CMK (cell line): ENCODE data around the gene ANKS1A.
"Not testable (repeated sequence)": the region's sequence is repeated elsewhere in the genome, so short reads cannot be mapped to it uniquely, and the experiment has no call there.

Experiments used
- DNase-seq: peaks from one replicate; pipeline ENCODE4 v3.0.0-alpha.2; 2010; ENCODE audit warnings: low read depth

The ANKS1A gene

GRCh38 chr6:34888874-34889555 is at the start of gene ANKS1A:
Gene ANKS1A, plus strand, starts transcription at chr6:34889255. Its CDS starts 148 bp downstream, at chr6:34889403.
- DNase-seq, result peak; percentile 58

GRCh38 chr6:34839666-34840352 is 49.2 kb upstream of the ANKS1A start:
- no peak for DNase-seq

- not testable (repeated sequence) for DNase-seq
These were observed 40.0 kb upstream of the ANKS1A start for GRCh38 chr6:34849066-34849465.

GRCh38 chr6:34851361-34851760 is 37.7 kb upstream of the ANKS1A start:
- no peak for DNase-seq

GRCh38 chr6:34852406-34853085 is 36.5 kb upstream of the ANKS1A start:
- DNase-seq, result no peak

GRCh38 chr6:34855463-34855862 is 33.6 kb upstream of the ANKS1A start:
- DNase-seq, result no peak

- DNase-seq, result no peak
These were observed 30.4 kb upstream of the ANKS1A start for GRCh38 chr6:34858681-34859080.

GRCh38 chr6:34859951-34860350 is 29.1 kb upstream of the ANKS1A start:
- DNase-seq, result no peak

GRCh38 chr6:34860776-34861175 is 28.3 kb upstream of the ANKS1A start:
- no peak for DNase-seq

- no peak for DNase-seq
These were observed 25.0 kb upstream of the ANKS1A start for GRCh38 chr6:34864007-34864406.

- peak; percentile 85 for DNase-seq
These were observed 23.9 kb upstream of the ANKS1A start for GRCh38 chr6:34865107-34865506.

GRCh38 chr6:34866509-34866908 is 22.5 kb upstream of the ANKS1A start:
- DNase-seq, result no peak

GRCh38 chr6:34867484-34867883 is 21.6 kb upstream of the ANKS1A start:
- DNase-seq, result no peak

GRCh38 chr6:34871853-34872252 is 17.2 kb upstream of the ANKS1A start:
- no peak for DNase-seq

- no peak for DNase-seq
These were observed 16.7 kb upstream of the ANKS1A start for GRCh38 chr6:34872332-34872731.

- DNase-seq, result no peak
These were observed 13.5 kb upstream of the ANKS1A start for GRCh38 chr6:34875292-34876213.

GRCh38 chr6:34876472-34876871 is 12.6 kb upstream of the ANKS1A start:
- DNase-seq, result no peak

GRCh38 chr6:34877259-34877658 is 11.8 kb upstream of the ANKS1A start:
- no peak for DNase-seq

- no peak for DNase-seq
These were observed 11.1 kb upstream of the ANKS1A start for GRCh38 chr6:34877869-34878485.

GRCh38 chr6:34884073-34884472 is 5.0 kb upstream of the ANKS1A start:
- DNase-seq, result not testable (repeated sequence)

- no peak for DNase-seq
These were observed 4.1 kb upstream of the ANKS1A start for GRCh38 chr6:34884996-34885395.

- DNase-seq, result not testable (repeated sequence)
These were observed 3.2 kb upstream of the ANKS1A start for GRCh38 chr6:34885837-34886236.
